SKM-1 treated with dmso at 0.1 percent for 144 hours (cell line): Measurements from ENCODE around the gene NPC2.
A peak's percentile ranks its signal among the peaks of the same experiment; 100 is the strongest.

Source experiments
- DNase-seq: peaks from one replicate; lab custom pipeline; 2025; ENCODE audit not compliant: unreplicated experiment; lab: John Stamatoyannopoulos, UW

Gene NPC2

DNA sequence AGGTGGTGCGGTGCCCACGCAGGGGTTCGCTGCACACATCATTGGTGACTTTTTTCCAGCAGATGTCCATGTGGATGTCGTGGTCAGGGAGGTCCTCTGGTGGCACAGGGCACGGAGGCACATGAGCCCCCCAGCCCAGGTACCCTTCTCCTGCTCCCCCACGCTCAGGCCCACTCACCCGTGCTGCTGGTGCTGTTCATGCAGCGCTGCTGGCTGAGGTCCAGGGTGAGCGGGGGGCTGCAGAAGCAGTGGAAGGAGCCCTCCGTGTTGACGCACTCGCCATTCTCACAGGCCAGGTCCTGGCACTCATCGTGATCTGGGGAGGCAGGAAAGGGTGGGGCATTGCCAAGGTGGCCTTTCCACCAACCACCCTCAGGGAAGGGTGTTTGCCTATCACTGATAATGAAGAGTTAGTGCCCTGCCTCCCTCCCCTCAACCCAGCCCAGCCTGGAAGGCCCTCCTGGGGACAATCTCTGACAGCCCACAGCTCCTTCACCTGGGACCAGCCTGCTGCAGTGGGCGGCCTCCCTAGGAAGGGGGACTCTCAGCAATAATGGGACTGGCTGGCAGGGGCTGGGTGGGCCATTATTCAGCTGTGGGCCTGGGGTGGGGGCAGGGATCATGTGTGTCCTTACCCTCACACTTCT lies 10.3 kb upstream of the NPC2 start:
- DNase-seq = no peak

- peak; percentile 9 for DNase-seq
Observed at GRCh38 chr14:74502236-74503019, 9.3 kb upstream of the NPC2 start.

DNA sequence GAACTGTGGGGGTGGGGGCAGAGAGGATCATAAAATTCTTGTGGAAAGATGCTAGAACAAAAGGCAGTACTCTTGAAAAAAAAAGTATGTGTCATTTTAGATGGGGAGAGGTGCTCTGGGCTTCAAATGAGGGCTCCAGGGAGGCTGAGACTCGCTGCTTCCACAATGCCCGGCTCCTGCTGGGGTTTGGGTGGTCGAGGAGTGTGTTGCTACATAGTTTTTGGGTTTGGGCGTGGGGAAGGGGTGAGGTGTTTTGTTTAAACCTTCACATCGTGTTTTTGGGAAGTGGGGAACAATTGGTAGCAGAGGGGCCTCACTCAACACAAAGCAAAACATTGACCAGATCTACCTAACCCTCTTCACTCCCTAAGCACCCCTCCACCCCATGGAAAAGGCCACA lies 8.6 kb upstream of the NPC2 start:
- DNase-seq = no peak

DNA sequence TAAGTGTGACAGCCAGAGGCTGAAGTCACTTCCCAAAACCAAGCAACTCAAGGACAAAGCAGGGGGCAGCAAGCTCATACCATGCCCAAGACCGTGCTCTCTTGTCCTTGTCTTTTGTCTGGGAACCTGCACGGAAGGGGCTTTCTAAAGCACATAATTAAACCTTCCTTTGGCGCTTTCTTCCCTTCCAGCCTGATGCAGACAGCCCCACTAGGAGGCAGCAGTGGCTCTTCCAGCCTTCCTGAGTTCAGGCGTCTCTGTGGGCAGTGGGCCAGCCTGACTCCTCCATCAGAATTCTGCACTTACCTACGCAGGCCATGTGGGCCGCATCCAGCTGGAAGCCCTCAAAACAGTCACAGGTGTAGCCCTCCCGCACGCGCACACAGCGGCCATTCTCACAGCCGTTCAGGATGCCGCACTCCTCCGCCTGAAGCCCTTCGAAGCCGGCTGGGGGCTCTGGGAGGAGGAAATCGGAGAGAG lies 8.1 kb upstream of the NPC2 start:
- DNase-seq = no peak

DNA sequence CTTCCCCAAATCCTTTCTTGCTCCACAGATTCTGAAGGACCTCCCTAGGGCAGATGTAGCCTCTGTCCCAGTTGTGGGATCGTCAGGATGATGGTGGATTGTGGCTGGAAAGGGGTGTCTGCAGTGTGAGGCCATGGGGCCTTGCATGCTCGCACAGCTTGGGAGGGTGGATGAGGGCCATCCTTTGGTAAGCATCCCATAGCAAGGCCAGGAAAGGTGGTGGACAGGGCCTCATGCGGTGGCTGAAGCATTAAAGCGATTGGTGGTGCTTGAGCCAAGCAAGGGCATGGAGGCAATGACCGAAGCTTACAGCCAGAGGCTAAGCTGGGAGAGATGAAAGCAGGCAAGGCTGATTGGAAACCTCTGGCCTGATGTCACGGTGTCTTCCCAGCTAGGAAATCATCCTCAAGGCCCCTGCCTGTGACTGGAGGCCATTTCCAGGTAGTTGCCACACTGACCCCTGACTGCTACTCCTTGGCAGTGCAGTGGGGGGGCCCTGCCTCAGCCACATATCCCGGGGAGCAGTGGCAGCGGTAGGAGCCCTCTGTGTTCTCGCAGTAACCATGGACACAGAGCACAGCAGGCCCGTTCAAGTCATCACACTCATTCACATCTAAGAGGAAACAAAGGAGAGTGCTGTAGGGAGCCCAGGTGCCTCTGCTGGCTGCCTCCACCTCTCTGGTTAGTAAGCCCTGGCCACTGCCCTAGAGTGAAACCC lies 7.5 kb upstream of the NPC2 start:
- no peak for DNase-seq

GRCh38 chr14:74495356-74495755 lies 2.3 kb upstream of the NPC2 start:
- DNase-seq = no peak

DNA sequence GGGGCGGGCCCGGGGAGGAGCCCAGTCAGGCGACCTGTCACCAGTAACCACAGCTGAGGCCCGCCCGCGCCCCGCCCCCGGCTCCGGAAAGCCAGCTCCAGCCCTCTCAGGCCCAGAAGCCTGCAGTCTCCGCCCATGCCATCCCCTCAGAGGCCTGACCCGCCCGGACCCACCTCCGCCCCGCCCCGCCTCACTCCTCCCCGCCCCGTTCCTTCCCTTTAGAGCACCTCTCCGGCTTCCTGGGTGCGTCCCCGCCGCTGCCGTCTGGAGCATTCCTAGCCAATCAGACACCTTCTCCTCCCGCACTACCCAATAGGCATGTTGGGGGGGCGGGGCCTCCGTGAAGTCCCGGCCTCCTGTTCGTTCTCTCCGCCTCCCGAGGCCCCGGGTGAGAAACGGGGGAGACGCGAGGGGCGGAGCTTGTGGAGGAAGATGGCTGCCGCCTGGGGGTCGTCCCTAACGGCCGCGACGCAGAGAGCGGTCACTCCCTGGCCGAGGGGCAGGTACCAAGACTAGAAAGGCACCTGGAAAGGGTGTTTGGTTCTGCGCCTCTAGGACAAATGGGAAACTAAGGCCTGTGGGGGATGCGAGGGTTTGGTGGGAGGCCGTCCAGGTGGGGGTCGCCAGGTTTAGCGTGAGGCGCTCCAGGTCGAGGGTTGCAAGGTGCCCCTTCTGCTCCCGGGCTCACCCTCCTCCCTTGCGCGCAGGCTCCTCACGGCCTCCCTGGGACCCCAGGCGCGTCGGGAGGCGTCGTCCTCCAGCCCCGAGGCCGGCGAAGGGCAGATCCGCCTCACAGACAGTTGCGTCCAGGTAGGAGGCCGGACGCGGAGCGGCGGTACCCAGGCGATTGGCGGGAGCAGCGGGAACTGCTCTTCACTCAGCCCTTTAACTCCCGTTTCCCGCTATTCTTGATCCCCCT lies 497 bp upstream of the NPC2 start, which contains the start of gene ISCA2:
TSS of gene ISCA2 (plus strand) at position 423 of the 919 bp plus-strand sequence. CDS start at position 433, 10 bp downstream.
- DNase-seq = peak; percentile 87

GRCh38 chr14:74491956-74492775 lies 939 bp downstream of the NPC2 start:
- peak; percentile 3 for DNase-seq

DNA sequence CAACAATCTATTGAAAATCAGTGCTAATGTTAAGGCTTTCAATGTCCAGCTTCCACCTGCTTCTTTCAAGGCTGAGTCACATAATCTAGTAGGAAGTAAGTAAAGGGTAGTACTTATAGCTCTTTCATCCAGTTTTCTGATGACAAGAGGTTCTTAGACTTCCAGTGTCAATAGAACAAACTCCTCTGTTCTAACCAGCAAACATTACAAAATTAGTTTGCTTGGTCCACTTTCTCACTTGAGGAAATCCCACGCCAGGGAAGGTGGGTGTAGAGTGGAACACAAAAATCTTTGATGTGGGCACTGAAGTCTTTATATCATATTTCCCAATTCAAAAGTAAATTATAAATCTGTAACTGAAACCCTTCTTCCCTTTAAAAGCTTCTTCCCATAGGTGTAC lies 2.6 kb downstream of the NPC2 start:
- no peak for DNase-seq

- DNase-seq = peak; percentile 52
Observed at GRCh38 chr14:74488786-74489397, 4.2 kb downstream of the NPC2 start.

GRCh38 chr14:74486164-74486563 lies 6.9 kb downstream of the NPC2 start:
- no peak for DNase-seq

DNA sequence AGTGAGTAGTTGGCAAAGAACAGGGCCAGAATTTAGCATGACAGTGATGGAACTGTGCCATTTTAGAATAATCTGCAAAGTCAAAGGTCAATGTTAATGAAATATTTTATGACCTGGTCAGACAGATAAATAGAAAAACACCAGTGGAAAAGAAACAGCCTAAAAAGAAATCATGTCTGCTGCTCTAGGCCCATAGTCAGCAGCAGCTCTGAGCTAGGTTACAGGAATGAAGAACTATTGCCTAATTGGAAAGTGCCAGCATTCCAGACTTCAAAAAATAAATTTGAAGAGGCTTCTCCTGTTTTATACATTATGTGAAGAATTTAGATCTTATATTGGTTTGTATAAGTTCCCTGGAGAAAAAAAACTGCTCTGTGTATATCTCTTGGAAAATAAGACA lies 9.8 kb downstream of the NPC2 start:
- no peak for DNase-seq

GRCh38 chr14:74482571-74482970 lies 10.5 kb downstream of the NPC2 start:
- no peak for DNase-seq

GRCh38 chr14:74480046-74480445 lies 13.1 kb downstream of the NPC2 start:
- no peak for DNase-seq

DNA sequence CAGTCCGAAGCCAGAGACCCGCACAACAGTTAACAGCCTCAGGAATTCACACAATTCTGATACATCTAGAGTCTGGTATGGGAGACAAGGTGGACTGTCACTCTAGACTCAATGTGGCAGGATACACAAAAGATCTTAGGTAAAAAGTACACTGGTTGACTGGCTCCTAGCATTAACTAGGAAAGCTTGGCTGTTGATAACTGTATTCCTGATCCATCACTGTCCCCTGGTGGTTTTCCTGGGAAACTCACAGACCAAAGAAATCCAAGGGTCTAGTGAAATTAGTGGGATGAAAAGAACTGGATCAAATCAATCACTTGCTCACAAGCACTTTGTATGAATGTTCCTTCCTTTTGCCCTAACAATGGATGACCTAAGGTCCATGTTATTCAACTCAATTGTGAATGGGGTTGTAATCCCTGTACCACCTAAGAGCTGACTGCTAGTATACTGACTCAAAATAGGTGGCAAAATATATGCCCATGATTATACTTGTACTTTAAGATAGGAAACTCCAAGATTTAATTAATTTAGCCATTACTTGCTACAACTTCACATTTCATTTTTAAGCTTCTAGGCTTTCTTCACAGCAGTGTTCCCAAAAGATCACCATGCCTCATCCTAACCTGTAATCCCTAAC lies 14.0 kb downstream of the NPC2 start:
- DNase-seq = no peak

DNA sequence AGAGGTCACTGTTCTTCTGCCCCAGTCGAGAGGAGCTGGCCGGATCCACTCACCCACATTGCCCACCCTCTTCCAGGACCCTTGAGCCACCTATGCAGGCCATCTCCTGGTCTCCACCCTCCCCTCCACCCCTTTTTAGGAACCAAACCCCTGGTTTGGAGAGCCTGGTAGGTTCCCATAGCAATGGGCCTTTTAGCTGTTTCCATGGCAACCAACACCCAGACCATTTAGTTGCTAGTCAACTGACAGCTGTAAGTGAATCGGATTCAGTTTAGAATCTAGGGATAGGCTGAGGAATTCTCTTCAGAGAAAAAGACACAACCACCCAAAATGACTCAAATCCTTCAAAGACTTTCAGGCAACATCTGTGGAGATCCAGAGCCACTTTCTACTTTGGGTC lies 16.5 kb downstream of the NPC2 start:
- no peak for DNase-seq

DNA sequence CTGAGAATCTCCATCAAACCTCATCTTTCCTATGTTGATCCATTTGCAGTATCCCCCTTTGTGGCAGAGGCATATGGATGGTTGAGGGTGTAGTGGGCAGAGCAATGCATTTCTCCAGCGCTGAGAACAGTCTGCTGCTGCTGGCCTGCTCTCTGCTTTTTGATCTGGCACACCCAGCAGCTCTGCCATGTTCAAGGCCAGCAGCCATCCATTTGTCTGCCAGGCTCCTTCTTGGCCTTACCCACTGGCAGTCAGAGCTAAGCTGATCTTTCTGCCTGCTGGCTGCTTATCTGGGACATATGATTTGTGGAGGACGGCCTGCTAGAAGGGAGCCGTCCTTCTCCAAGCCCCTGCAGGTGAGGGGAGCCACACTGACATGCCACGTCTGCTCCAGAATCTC lies 17.0 kb downstream of the NPC2 start:
- DNase-seq = no peak

GRCh38 chr14:74475678-74476077 lies 17.4 kb downstream of the NPC2 start:
- DNase-seq = no peak

DNA sequence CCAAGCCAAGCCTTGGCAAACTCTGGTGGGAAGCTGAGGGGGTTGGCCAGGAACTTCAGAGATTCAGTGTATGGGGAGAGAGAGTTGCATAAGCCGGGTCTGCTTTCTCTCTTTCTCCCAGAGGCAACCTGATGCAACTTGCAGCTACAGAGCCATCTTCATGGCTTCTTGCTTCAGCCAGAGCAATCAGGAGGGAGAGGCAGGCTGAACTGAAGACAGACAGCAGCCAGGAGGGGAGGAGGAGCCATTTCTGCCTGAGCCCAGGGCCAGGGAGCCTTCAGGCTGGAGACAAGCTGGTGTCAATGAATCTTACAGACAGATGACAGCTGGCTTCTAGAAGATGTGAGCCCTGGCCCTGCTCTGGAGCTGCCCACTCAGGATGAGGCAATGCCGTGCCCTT lies 18.7 kb downstream of the NPC2 start:
- DNase-seq = no peak
